Brain microvascular endothelial cell (primary cell): ENCODE results near the gene GALNT16.
"Not testable (repeated sequence)": the region's sequence is repeated elsewhere in the genome, so short reads cannot be mapped to it uniquely, and the experiment has no call there.

Source experiments
- DNase-seq: peaks from one replicate; pipeline ENCODE4 v3.0.0-alpha.2; 2020
- H3K27ac ChIP-seq: fragments of 250-450 bp; sonication (Bioruptor Pico); 2 replicates; pipeline ENCODE4 v1.5.1; 2020; ENCODE audit warnings: mild to moderate bottlenecking, moderate library complexity
- H3K27me3 ChIP-seq: fragments of 250-450 bp; sonication (Bioruptor Pico); replicated peaks from 2 replicates; pipeline ENCODE4 v1.5.1; 2020; ENCODE audit warnings: mild to moderate bottlenecking
- H3K36me3 ChIP-seq: fragments of 250-450 bp; sonication (Bioruptor Pico); replicated peaks from 2 replicates; pipeline ENCODE4 v1.5.1; 2020; ENCODE audit warnings: mild to moderate bottlenecking
- H3K4me3 ChIP-seq: 2 replicates; pipeline ENCODE4 v1.5.1; 2011; ENCODE audit warnings: low read depth, mild to moderate bottlenecking, control low read depth, low read length, moderate library complexity
- in situ Hi-C: cut with HindIII; loops from 2 replicates; pipeline ENCODE4 v1.10.0; 2017; ENCODE audit warnings: low sequenced_read_pairs, low pct_ligation_motif_present
- TF ChIP-seq, protein P1 (sequence below): IDR thresholded peaks from 2 replicates; pipeline ENCODE4 v1.5.1; 2011; ENCODE audit warnings: low read depth, mild to moderate bottlenecking, moderate library complexity, low read length, control low read depth, inconsistent platforms; ENCODE audit errors: missing control alignments

GALNT16 gene

DNA sequence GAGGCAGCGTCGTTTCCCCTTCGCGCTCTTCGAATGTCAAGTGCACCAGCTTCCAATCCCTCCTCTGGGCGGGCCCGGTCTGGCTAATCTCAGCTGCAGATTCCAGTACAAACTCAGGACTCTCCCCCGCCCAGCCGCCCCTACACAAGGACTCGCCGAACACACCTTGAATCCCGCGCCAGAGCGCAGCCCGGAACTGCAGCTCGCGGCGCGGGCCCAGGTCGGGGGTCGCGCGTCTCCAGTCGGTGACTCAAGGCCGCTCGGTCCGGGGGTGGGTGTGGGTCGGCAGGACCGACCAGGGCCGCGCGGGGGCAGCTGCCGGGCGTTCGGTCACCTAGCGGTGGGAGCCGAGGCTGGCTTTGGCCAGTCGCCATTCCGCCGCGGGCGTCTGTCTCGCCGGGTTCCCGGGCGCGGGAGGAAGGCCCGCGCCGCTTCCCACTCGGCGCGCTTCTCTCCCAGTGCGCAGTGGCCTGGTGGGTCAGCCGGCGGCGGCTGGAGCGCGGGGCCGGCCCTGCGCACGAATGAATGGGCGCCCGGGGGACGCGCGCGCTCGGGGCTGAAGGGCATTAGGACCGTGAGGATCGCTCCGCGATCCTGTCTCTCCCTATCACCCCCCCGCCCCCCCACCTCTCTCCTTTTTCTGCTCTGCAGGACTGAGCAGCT is at the start of gene GALNT16:
Gene GALNT16 (plus strand): TSS at position 632 of the 663 bp plus-strand sequence. CDS start 133 bp downstream, outside the sequence.
- H3K27me3 ChIP-seq, result no peaks in the 10 kb centered on the region
- in situ Hi-C loops, result no loop called here
- TF ChIP-seq, protein P1, sequence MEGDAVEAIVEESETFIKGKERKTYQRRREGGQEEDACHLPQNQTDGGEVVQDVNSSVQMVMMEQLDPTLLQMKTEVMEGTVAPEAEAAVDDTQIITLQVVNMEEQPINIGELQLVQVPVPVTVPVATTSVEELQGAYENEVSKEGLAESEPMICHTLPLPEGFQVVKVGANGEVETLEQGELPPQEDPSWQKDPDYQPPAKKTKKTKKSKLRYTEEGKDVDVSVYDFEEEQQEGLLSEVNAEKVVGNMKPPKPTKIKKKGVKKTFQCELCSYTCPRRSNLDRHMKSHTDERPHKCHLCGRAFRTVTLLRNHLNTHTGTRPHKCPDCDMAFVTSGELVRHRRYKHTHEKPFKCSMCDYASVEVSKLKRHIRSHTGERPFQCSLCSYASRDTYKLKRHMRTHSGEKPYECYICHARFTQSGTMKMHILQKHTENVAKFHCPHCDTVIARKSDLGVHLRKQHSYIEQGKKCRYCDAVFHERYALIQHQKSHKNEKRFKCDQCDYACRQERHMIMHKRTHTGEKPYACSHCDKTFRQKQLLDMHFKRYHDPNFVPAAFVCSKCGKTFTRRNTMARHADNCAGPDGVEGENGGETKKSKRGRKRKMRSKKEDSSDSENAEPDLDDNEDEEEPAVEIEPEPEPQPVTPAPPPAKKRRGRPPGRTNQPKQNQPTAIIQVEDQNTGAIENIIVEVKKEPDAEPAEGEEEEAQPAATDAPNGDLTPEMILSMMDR, result peak; percentile 36
- peak within 1 kb of the TSS; percentile 57 for H3K4me3 ChIP-seq
- H3K27ac ChIP-seq, result no peak within 1 kb of the TSS
- no peaks in the 10 kb centered on the region for H3K36me3 ChIP-seq
- DNase-seq, result no peak

DNA sequence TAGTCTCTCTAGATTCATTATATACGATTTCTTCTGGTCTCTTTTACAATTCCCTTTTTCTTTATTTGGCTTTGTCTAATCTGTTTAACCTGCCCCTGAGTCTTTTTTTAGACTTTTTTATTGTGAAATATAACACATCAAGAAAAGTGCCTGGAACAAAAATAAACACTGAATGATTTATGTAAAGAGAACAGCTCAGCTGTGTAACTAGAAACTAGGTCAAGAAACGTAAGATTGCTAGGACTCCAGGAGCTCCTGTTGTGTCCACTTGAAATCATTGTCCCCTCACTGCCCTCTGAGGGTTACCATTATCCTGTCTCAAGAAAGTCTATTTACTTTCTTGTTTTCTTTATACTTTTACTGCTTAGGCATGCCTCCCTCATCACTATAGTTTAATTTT is 45.6 kb upstream of the GALNT16 start:
- Histone ChIP-seq H3K27me3 (no peaks in the 10 kb centered on the region), H3K4me3 (no peak overlapping the region), H3K36me3 (no peaks in the 10 kb centered on the region), H3K27ac (no peak overlapping the region)
- DNase-seq, result no peak
- TF ChIP-seq, protein P1, result no peak
- in situ Hi-C loops, result no loop called here

DNA sequence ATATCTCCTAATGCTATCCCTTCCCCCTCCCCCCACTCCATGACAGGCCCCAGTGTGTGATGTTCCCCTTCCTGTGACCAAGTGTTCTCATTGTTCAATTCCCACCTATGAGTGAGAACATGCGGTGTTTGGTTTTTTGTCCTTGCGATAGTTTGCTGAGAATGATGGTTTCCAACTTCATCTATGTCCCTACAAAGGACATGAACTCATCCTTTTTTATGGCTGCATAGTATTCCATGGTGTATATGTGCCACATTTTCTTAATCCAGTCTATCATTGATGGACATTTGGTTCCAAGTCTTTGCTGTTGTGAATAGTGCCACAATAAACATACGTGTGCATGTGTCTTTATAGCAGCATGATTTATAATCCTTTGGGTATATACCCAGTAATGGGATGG is 42.3 kb upstream of the GALNT16 start:
- H3K27ac ChIP-seq, H3K36me3 ChIP-seq, H3K4me3 ChIP-seq, H3K27me3 ChIP-seq, DNase-seq, in situ Hi-C loops: not testable (repeated sequence)

DNA sequence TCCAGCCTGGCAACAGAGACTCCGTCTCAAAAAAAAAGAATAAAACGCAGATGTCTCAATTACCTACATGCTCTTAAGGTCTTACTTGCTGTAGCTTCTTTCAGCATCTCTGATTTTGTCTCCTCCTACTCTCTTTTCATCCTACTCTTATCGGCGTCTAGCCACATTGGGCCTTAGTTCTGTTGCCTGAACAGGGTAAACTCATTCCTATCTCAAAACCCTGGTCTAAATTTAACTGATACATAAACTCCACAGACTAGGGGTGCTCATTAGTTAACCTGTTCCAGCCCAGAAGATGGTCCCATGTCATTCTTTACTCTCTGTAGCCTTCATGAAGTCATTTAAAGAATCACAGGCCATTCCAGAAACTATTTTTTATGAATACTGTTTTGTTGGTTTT is 35.0 kb upstream of the GALNT16 start:
- H3K27ac ChIP-seq, result no peak overlapping the region
- in situ Hi-C loops, result no loop called here
- DNase-seq, result no peak
- TF ChIP-seq, protein P1, result no peak
- H3K36me3 ChIP-seq, result no peaks in the 10 kb centered on the region
- H3K27me3 ChIP-seq, result no peaks in the 10 kb centered on the region
- no peak overlapping the region for H3K4me3 ChIP-seq

DNA sequence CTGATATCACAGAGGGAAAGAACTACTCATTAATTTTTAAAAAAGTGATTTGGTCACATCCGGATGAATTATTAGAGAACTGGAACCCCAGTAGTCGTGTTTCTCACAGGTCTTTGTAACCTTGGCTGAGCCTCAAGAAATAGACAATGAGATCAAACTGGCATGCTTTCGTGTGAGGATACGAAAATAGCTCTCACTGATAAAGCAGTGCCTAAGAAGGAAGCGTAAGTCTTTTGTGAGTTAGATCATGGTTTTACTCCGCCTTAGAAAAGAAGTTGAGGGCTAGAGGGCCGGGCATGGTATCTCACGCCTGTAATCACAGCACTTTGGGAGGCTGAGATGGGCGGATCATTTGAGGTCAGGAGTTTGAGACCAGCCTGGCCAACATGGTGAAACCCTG is 33.8 kb upstream of the GALNT16 start:
- TF ChIP-seq, protein P1, result no peak
- Histone ChIP-seq H3K36me3 (no peaks in the 10 kb centered on the region), H3K27me3 (no peaks in the 10 kb centered on the region), H3K4me3 (no peak overlapping the region), H3K27ac (no peak overlapping the region)
- no peak for DNase-seq
- in situ Hi-C loops, result no loop called here

DNA sequence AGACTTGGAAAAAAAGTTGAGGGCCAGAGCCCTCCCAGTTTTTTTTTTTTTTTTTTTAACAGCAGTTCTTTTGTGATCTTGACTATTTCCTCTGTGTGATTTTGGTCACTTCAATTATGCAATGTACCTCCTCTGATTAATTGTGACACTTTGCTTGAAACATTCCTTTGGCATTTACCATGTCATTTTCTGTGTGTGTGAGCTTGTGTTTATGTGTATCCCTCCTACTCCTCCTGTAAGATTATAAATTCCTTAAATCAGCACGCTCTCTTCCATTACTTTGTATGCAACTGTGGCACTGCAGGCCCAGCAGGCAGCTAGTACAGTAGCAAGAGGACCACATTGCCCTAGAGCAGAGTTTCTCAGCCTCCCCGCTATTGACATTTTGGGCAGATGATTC is 33.2 kb upstream of the GALNT16 start:
- peaks cover 2% of the 10 kb centered on the region for H3K36me3 ChIP-seq
- DNase-seq, result no peak
- in situ Hi-C loops, result no loop called here
- TF ChIP-seq, protein P1, result no peak
- no peaks in the 10 kb centered on the region for H3K27me3 ChIP-seq
- no peak overlapping the region for H3K4me3 ChIP-seq
- H3K27ac ChIP-seq, result no peak overlapping the region
